Panc1 (cell line): ENCODE results near the gene TSPAN17. TPM values are rescaled to one million over a fixed set of nuclear protein-coding genes. Genes with fewer than 3 reads are reported as not detected.

Experiments
- ATAC-seq: fragments of 200-7000 bp; cut with Tn5 transposase; 2 replicates; pipeline ENCODE4 v1.9.1; 2020; ENCODE audit warnings: mild to moderate bottlenecking, moderate library complexity
- BruUV-seq: library from RNA; stranded (reverse); fragments of 400-500 nt; replicated peaks from 2 replicates; lab custom pipeline; 2021; lab: Mats Ljungman, UMichigan
- CTCF ChIA-PET: fragments of 300-600 bp; sonication (Branson Sonifier 250); formaldehyde crosslinking; loops from one replicate; lab custom pipeline; 2022; ENCODE audit warnings: antibody characterized with exemption; lab: Charles Lee
- POLR2A ChIA-PET: fragments of 300-600 bp; sonication (Branson Sonifier 250); formaldehyde crosslinking; loops from one replicate; lab custom pipeline; 2022; ENCODE audit warnings: antibody characterized with exemption; lab: Charles Lee
- DNase-seq: peaks from one replicate; pipeline ENCODE4 v3.0.0-alpha.2; 2010; ENCODE audit warnings: low read depth, low spot score
- H3K27ac ChIP-seq: 2 replicates; pipeline ENCODE4 v1.5.1; 2011; ENCODE audit warnings: mild to moderate bottlenecking, low read length, inconsistent platforms
- H3K27me3 ChIP-seq: fragments of 200-500 bp; sonication (Bioruptor generic); 2 replicates; pipeline ENCODE4 v1.6.0; 2014; ENCODE audit warnings: low read length, inconsistent platforms; ENCODE audit not compliant: control insufficient read depth, insufficient read depth
- H3K36me3 ChIP-seq: fragments of 200-500 bp; sonication (Bioruptor generic); 2 replicates; pipeline ENCODE4 v1.5.1; 2014; ENCODE audit warnings: inconsistent platforms, mild to moderate bottlenecking, low read length, moderate library complexity; ENCODE audit not compliant: control insufficient read depth, insufficient read depth
- H3K4me1 ChIP-seq: 2 replicates; pipeline ENCODE4 v1.5.1; 2011; ENCODE audit warnings: inconsistent platforms, mild to moderate bottlenecking, low read length, moderate library complexity; ENCODE audit not compliant: control insufficient read depth, insufficient read depth
- H3K4me3 ChIP-seq, 2 experiments: 2 replicates each; pipeline ENCODE4 v1.5.1; 2011 to 2012; ENCODE audit warnings: low read depth in 2 of 2, low read length in 2 of 2, mild to moderate bottlenecking in 2 of 2, inconsistent platforms in 1 of 2, moderate library complexity in 1 of 2
- H3K9me3 ChIP-seq: fragments of 200-500 bp; sonication (Bioruptor generic); 2 replicates; pipeline ENCODE4 v1.5.1; 2014; ENCODE audit warnings: low read depth, mild to moderate bottlenecking, inconsistent platforms, low read length, moderate library complexity; ENCODE audit not compliant: control insufficient read depth, insufficient read depth
- POLR2AphosphoS5 ChIP-seq: IDR thresholded peaks from 2 replicates; pipeline ENCODE4 v1.6.1; 2012; ENCODE audit warnings: mild to moderate bottlenecking, low read depth, low read length, moderate library complexity
- SIN3A ChIP-seq: IDR thresholded peaks from 2 replicates; pipeline ENCODE4 v1.6.1; 2012; ENCODE audit warnings: low read depth, mild to moderate bottlenecking, low read length, moderate library complexity, borderline replicate concordance; ENCODE audit not compliant: insufficient read depth
- TCF7L2 ChIP-seq: IDR thresholded peaks from 2 replicates; pipeline ENCODE4 v1.6.1; 2011; ENCODE audit warnings: mild to moderate bottlenecking, low read depth, low read length, inconsistent platforms
- in situ Hi-C: cut with HindIII; loops from 2 replicates; pipeline ENCODE4 v1.10.0; 2016; ENCODE audit warnings: low sequenced_read_pairs, low pct_unique_long_range_greater_than_20kb
- intact Hi-C: fragments of 100-400 bp; cut with micrococcal nuclease; formaldehyde crosslinking; loops from one replicate; pipeline ENCODE4 v1.10.0; 2022; ENCODE audit not compliant: unreplicated experiment
- total RNA-seq: library from RNA; stranded (reverse); gene quantifications from one replicate; pipeline ENCODE4 v1.2.1, GENCODE V29; 2021; ENCODE audit not compliant: unreplicated experiment
- TF ChIP-seq, protein P1 (sequence below): fragments of 450-650 bp; IDR thresholded peaks from 2 replicates; pipeline ENCODE4 v1.5.1; 2017; ENCODE audit warnings: mild to moderate bottlenecking
- TF ChIP-seq, protein P2 (sequence below), 2 experiments: IDR thresholded peaks; 2 replicates each; pipeline ENCODE4 v1.6.1; 2011 to 2012; ENCODE audit warnings: low read depth in 2 of 2, control low read depth in 1 of 2, low read length in 1 of 2, mild to moderate bottlenecking in 1 of 2, moderate library complexity in 1 of 2; ENCODE audit not compliant: insufficient read depth in 1 of 2

TSPAN17 gene
- total RNA-seq, 1 experiment from 2014 or later, result 64.7 TPM

DNA sequence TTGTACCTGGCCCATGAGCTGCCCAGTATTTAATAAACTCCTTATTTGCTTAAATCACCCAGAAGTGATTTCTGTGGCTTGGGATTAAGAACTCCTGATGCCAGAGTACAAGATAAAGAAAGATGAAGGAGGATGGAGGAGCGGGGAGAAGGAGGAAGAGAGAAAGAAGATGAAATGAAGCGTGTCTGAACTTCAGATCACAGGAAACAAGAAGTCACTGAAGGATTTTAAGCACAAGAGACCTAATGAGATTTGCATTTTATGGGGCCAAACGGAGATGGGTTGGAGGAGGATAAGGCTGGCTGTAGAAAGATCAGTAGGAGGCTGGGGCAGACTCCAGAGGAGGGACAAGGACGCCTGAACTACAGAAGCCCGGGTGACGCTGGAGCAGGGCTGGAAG, 13.7 kb upstream of the TSPAN17 start:
- ChIA-PET POLR2A (no interaction called here), CTCF (no interaction called here)
- TF ChIP-seq, protein P1, sequence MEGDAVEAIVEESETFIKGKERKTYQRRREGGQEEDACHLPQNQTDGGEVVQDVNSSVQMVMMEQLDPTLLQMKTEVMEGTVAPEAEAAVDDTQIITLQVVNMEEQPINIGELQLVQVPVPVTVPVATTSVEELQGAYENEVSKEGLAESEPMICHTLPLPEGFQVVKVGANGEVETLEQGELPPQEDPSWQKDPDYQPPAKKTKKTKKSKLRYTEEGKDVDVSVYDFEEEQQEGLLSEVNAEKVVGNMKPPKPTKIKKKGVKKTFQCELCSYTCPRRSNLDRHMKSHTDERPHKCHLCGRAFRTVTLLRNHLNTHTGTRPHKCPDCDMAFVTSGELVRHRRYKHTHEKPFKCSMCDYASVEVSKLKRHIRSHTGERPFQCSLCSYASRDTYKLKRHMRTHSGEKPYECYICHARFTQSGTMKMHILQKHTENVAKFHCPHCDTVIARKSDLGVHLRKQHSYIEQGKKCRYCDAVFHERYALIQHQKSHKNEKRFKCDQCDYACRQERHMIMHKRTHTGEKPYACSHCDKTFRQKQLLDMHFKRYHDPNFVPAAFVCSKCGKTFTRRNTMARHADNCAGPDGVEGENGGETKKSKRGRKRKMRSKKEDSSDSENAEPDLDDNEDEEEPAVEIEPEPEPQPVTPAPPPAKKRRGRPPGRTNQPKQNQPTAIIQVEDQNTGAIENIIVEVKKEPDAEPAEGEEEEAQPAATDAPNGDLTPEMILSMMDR, result no peak
- TF ChIP-seq SIN3A (no peak), TCF7L2 (no peak), POLR2AphosphoS5 (no peak)
- TF ChIP-seq, protein P2, sequence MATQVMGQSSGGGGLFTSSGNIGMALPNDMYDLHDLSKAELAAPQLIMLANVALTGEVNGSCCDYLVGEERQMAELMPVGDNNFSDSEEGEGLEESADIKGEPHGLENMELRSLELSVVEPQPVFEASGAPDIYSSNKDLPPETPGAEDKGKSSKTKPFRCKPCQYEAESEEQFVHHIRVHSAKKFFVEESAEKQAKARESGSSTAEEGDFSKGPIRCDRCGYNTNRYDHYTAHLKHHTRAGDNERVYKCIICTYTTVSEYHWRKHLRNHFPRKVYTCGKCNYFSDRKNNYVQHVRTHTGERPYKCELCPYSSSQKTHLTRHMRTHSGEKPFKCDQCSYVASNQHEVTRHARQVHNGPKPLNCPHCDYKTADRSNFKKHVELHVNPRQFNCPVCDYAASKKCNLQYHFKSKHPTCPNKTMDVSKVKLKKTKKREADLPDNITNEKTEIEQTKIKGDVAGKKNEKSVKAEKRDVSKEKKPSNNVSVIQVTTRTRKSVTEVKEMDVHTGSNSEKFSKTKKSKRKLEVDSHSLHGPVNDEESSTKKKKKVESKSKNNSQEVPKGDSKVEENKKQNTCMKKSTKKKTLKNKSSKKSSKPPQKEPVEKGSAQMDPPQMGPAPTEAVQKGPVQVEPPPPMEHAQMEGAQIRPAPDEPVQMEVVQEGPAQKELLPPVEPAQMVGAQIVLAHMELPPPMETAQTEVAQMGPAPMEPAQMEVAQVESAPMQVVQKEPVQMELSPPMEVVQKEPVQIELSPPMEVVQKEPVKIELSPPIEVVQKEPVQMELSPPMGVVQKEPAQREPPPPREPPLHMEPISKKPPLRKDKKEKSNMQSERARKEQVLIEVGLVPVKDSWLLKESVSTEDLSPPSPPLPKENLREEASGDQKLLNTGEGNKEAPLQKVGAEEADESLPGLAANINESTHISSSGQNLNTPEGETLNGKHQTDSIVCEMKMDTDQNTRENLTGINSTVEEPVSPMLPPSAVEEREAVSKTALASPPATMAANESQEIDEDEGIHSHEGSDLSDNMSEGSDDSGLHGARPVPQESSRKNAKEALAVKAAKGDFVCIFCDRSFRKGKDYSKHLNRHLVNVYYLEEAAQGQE (IDR thresholded peaks at IDR 0.05; ENCODE audit: insufficient read depth in 1 of 2, low read depth in 2 of 2, low read length in 1 of 2), result no peak
- Histone ChIP-seq H3K27me3 (peaks cover 14% of the 10 kb centered on the region; the same call in 1 of the 2 replicates), H3K27ac (no peak overlapping the region), H3K4me3 (no peak overlapping the region), H3K4me1 (no peaks in the 10 kb centered on the region), H3K9me3 (no peaks in the 10 kb centered on the region), H3K36me3 (no peaks in the 10 kb centered on the region)
- no peak for DNase-seq
- no TSS peak for BruUV-seq
- in situ Hi-C loops, result no loop called here
- no peak for ATAC-seq
- intact Hi-C loops, result no loop called here

DNA sequence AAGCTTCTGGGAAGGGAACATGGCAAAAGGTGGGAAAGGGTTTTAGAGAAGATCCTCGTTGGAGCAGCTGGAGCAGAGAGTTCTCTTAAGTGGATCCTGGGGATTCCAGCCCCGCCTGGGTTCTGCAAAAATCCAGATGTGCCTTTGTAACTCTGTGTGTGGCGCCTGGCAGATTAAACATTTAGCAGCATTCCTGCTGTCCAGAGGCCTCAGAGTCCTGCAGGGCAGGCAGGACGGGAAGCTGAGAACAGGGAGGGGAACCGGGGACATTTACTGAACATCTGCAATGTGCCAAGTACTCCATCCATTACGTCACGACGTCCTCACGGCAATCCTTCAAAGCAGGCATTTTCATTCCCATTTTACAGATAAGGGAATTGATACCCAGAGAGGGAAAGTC, 10.9 kb upstream of the TSPAN17 start:
- in situ Hi-C loops (no loop called here), intact Hi-C loops (no loop called here)
- ChIA-PET POLR2A (no interaction called here), CTCF (no interaction called here)
- H3K27me3 ChIP-seq, result peaks cover 8% of the 10 kb centered on the region; the same call in 1 of the 2 replicates
- H3K4me1 ChIP-seq, result no peaks in the 10 kb centered on the region
- TF ChIP-seq SIN3A (no peak), TCF7L2 (no peak), POLR2AphosphoS5 (no peak)
- TF ChIP-seq, protein P1, result no peak
- TF ChIP-seq, protein P2 (IDR thresholded peaks at IDR 0.05; ENCODE audit: insufficient read depth in 1 of 2, low read depth in 2 of 2, low read length in 1 of 2), result no peak
- DNase-seq (no peak), ATAC-seq (no peak)
- H3K4me3 ChIP-seq, result no peak overlapping the region
- no peaks in the 10 kb centered on the region for H3K36me3 ChIP-seq
- no TSS peak for BruUV-seq
- no peak overlapping the region for H3K27ac ChIP-seq
- H3K9me3 ChIP-seq, result no peaks in the 10 kb centered on the region
